ES-I3 (cell line): Measurements from ENCODE around the gene CACNA1I.

Experiments
- H3K36me3 ChIP-seq: 2 replicates; pipeline ENCODE4 v1.6.1; 2013; ENCODE audit warnings: mild to moderate bottlenecking, low read length, control low read depth, moderate library complexity; ENCODE audit not compliant: insufficient read depth
- H3K4me1 ChIP-seq: 2 replicates; pipeline ENCODE4 v1.6.1; 2013; ENCODE audit warnings: mild to moderate bottlenecking, control low read depth, low read length; ENCODE audit not compliant: insufficient read depth
- H3K9ac ChIP-seq: 2 replicates; pipeline ENCODE4 v1.6.1; 2013; ENCODE audit warnings: low read depth, mild to moderate bottlenecking, low read length, moderate library complexity
- H3K9me3 ChIP-seq: 2 replicates; pipeline ENCODE4 v1.6.1; 2013; ENCODE audit warnings: mild to moderate bottlenecking, low read length, moderate library complexity; ENCODE audit not compliant: control insufficient read depth, insufficient read depth

CACNA1I gene

GRCh38 chr22:39658367-39658766 is 87.8 kb downstream of the CACNA1I start:
- Histone ChIP-seq H3K4me1 (no peaks in the 10 kb centered on the region), H3K9ac (no peak overlapping the region), H3K9me3 (no peaks in the 10 kb centered on the region), H3K36me3 (no peaks in the 10 kb centered on the region)

GRCh38 chr22:39658806-39659463 is 88.4 kb downstream of the CACNA1I start:
- Histone ChIP-seq H3K36me3 (no peaks in the 10 kb centered on the region), H3K9me3 (no peaks in the 10 kb centered on the region), H3K4me1 (no peaks in the 10 kb centered on the region), H3K9ac (no peak overlapping the region)

- Histone ChIP-seq H3K36me3 (no peaks in the 10 kb centered on the region), H3K9ac (peak overlapping the region; percentile 74; the same call in 1 of the 2 replicates), H3K4me1 (peaks cover 5% of the 10 kb centered on the region; the same call in 1 of the 2 replicates), H3K9me3 (no peaks in the 10 kb centered on the region)
Measured at GRCh38 chr22:39661501-39661841, 90.9 kb downstream of the CACNA1I start.

GRCh38 chr22:39661842-39662685 is 91.5 kb downstream of the CACNA1I start:
- Histone ChIP-seq H3K9me3 (no peaks in the 10 kb centered on the region), H3K36me3 (no peaks in the 10 kb centered on the region), H3K4me1 (peaks cover 9% of the 10 kb centered on the region), H3K9ac (peak overlapping the region; percentile 74; the same call in 1 of the 2 replicates)

- Histone ChIP-seq H3K9me3 (no peaks in the 10 kb centered on the region), H3K4me1 (peaks cover 13% of the 10 kb centered on the region), H3K36me3 (no peaks in the 10 kb centered on the region), H3K9ac (peak overlapping the region; percentile 74; the same call in 1 of the 2 replicates)
Measured at GRCh38 chr22:39662686-39663052, 92.1 kb downstream of the CACNA1I start.

GRCh38 chr22:39663751-39664150 is 93.2 kb downstream of the CACNA1I start:
- Histone ChIP-seq H3K36me3 (no peaks in the 10 kb centered on the region), H3K4me1 (peaks cover 13% of the 10 kb centered on the region), H3K9me3 (no peaks in the 10 kb centered on the region), H3K9ac (peak overlapping the region; percentile 50; the same call in 1 of the 2 replicates)

GRCh38 chr22:39664485-39665200 is 94.1 kb downstream of the CACNA1I start:
- Histone ChIP-seq H3K4me1 (peaks cover 13% of the 10 kb centered on the region), H3K9ac (peak overlapping the region; percentile 50; the same call in 1 of the 2 replicates), H3K9me3 (no peaks in the 10 kb centered on the region), H3K36me3 (no peaks in the 10 kb centered on the region)

- Histone ChIP-seq H3K4me1 (peaks cover 13% of the 10 kb centered on the region), H3K9ac (no peak overlapping the region), H3K36me3 (no peaks in the 10 kb centered on the region), H3K9me3 (no peaks in the 10 kb centered on the region)
Measured at GRCh38 chr22:39665229-39665628, 94.7 kb downstream of the CACNA1I start.

GRCh38 chr22:39665661-39666431 is 95.3 kb downstream of the CACNA1I start:
- no peaks in the 10 kb centered on the region for H3K9me3 ChIP-seq
- H3K4me1 ChIP-seq: peaks cover 13% of the 10 kb centered on the region
- no peaks in the 10 kb centered on the region for H3K36me3 ChIP-seq
- no peak overlapping the region for H3K9ac ChIP-seq

GRCh38 chr22:39666495-39666894 is 95.9 kb downstream of the CACNA1I start:
- H3K4me1 ChIP-seq: peaks cover 13% of the 10 kb centered on the region
- H3K9me3 ChIP-seq: peaks cover 2% of the 10 kb centered on the region; the same call in 1 of the 2 replicates
- no peak overlapping the region for H3K9ac ChIP-seq
- H3K36me3 ChIP-seq: no peaks in the 10 kb centered on the region

GRCh38 chr22:39666926-39667325 is 96.4 kb downstream of the CACNA1I start:
- Histone ChIP-seq H3K4me1 (peaks cover 13% of the 10 kb centered on the region), H3K9me3 (peaks cover 5% of the 10 kb centered on the region), H3K9ac (no peak overlapping the region), H3K36me3 (no peaks in the 10 kb centered on the region)

- Histone ChIP-seq H3K36me3 (no peaks in the 10 kb centered on the region), H3K9ac (no peak overlapping the region), H3K9me3 (peaks cover 13% of the 10 kb centered on the region)
Measured at GRCh38 chr22:39669432-39669831, 98.9 kb downstream of the CACNA1I start.

GRCh38 chr22:39671936-39672335 is 101.4 kb downstream of the CACNA1I start:
- Histone ChIP-seq H3K9ac (no peak overlapping the region), H3K9me3 (peaks cover 13% of the 10 kb centered on the region), H3K36me3 (no peaks in the 10 kb centered on the region), H3K4me1 (peaks cover 10% of the 10 kb centered on the region)

More at GRCh38 chr22:39669432-39669831, 98.9 kb downstream of the CACNA1I start:
- H3K4me1 ChIP-seq: peaks cover 16% of the 10 kb centered on the region

- no peaks in the 10 kb centered on the region for H3K36me3 ChIP-seq
- no peak overlapping the region for H3K9ac ChIP-seq
- H3K9me3 ChIP-seq: peaks cover 13% of the 10 kb centered on the region
- peaks cover 5% of the 10 kb centered on the region; the same call in 1 of the 2 replicates for H3K4me1 ChIP-seq
Measured at GRCh38 chr22:39674536-39674935, 104.0 kb downstream of the CACNA1I start.
